Pancreas (tissue), 10 donors: ENCODE measurements around the gene NDUFB10. TPM values are rescaled to one million over a fixed set of nuclear protein-coding genes. Genes with fewer than 3 reads are reported as not detected.
A peak's percentile ranks its signal among the peaks of the same experiment; 100 is the strongest.
"Not testable (repeated sequence)": the region's sequence is repeated elsewhere in the genome, so short reads cannot be mapped to it uniquely, and the experiment has no call there.

Source experiments
- ATAC-seq, 4 donors: fragments of 200-7000 bp; cut with Tn5 transposase; one replicate each; pipeline versions ENCODE4 v1.8.0 to v1.9.1; 2020; ENCODE audit warnings: mild to moderate bottlenecking in 4 of 4, moderate library complexity in 4 of 4
- DNase-seq, 6 donors: peaks; one replicate each; pipeline ENCODE4 v3.0.0-alpha.2; 2020
- FAIRE-seq: peaks from 2 replicates; lab custom pipeline; 2012; peaks lifted over from hg19 to GRCh38; lab: Jason Lieb, UNC
- H3K27ac ChIP-seq, 4 donors: fragments of 200-600 bp; sonication (generic); 1 replicate in 3 of 4; 2 replicates in 1 of 4; pipeline versions ENCODE4 v1.5.0 to v1.8.0; 2020
- H3K27me3 ChIP-seq, 4 donors: fragments of 200-600 bp; one replicate each; pipeline ENCODE4 v1.8.0; 2021
- H3K36me3 ChIP-seq, 3 donors: fragments of 200-600 bp; sonication (generic) in 1 of 3; one replicate each; pipeline versions ENCODE4 v1.5.0 to v1.8.0; 2020 to 2021
- H3K4me1 ChIP-seq, 3 donors: fragments of 200-600 bp; one replicate each; pipeline ENCODE4 v1.8.0; 2021
- H3K4me3 ChIP-seq, 4 donors: fragments of 200-600 bp; sonication (generic) in 2 of 4; one replicate each; pipeline versions ENCODE4 v1.5.0 to v1.8.0; 2020 to 2021
- H3K9me3 ChIP-seq, 4 donors: fragments of 200-600 bp; one replicate each; pipeline ENCODE4 v1.8.0; 2021
- WGBS, 2 donors: extraction: QIAGEN DNeasy Blood & Tissue Kit; methylation state at CpG; one replicate each; pipeline ENCODE4 v1.1.7; 2013; 5-methylcytosine and 5-hydroxymethylcytosine counted together
- intact Hi-C, 3 donors: fragments of 100-400 bp; cut with DNase I; formaldehyde crosslinking; loops; one replicate each; pipeline versions ENCODE4 v1.11.1 to v1.14.2; 2022
- polyA plus RNA-seq, 2 donors: library from polyadenylated mRNA; stranded (reverse); fragments of 200-250 nt; gene quantifications; one replicate each; pipeline ENCODE4 v1.2.3, GENCODE V29; 2013
- total RNA-seq, 6 donors: library from RNA; stranded (reverse); fragmentation: NEBNext Ultra II Directional in 4 of 6; extraction: Animal tissue kit (Norgen Biotek cat#: 25700) in 4 of 6; gene quantifications; one replicate each; pipeline versions ENCODE4 v1.2.1 to v1.2.4, GENCODE V29; 2021 to 2023
- TF ChIP-seq, protein P1 (sequence below), 4 donors: fragments of 200-600 bp; sonication (generic) in 3 of 4; IDR thresholded peaks; one replicate each; pipeline versions ENCODE4 v1.5.0 to v1.8.0; 2021; ENCODE audit warnings: antibody characterized with exemption in 4 of 4
- donor health status: healthy with polysubstance abuse.
- donor health status: DM: no; HTN: no; CAD: no; lungs with moderate emphysema.
- donor health status: DM: no; HTN: no; CAD: no.
- donor health status: control.
- donor health status: control.
- donor health status: Bipolar disorder and iron deficiency.
- donor health status: DM: yes; HTN: yes; CAD: no.
- donor health status: DM: no; HTN: no; CAD: no.
- donor health status: DM: no; HTN: no; CAD: no.
- donor health status: DM: yes; HTN: yes; CAD: no.

NDUFB10 gene
- total and polyA plus RNA-seq, 8 donors = 54.0 to 108 (median 65.9) TPM

DNA sequence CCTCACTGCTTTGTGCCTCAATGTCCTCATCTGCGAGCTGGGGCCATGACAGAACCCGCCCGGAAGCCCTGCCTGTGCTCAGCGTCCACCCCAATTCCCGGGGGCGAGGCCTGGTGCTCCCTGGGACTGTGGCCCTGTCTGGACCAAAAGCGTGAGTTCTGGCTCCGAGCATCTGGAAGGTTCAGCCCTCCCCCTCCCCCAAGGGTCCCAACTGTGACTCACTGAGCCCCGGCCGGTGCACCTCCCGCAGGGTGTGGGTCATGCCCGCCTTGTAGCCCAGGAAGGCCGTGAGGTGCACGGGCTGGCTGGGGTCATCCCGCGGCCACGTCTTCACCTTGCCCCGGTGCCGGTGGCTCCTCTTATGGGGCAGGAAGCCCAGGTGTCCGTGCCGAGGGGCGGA is 5.6 kb upstream of the NDUFB10 start:
- WGBS, 2 donors = 80 to 95% methylated on average over 22 of the region's 22 CpGs
- TF ChIP-seq, protein P1, sequence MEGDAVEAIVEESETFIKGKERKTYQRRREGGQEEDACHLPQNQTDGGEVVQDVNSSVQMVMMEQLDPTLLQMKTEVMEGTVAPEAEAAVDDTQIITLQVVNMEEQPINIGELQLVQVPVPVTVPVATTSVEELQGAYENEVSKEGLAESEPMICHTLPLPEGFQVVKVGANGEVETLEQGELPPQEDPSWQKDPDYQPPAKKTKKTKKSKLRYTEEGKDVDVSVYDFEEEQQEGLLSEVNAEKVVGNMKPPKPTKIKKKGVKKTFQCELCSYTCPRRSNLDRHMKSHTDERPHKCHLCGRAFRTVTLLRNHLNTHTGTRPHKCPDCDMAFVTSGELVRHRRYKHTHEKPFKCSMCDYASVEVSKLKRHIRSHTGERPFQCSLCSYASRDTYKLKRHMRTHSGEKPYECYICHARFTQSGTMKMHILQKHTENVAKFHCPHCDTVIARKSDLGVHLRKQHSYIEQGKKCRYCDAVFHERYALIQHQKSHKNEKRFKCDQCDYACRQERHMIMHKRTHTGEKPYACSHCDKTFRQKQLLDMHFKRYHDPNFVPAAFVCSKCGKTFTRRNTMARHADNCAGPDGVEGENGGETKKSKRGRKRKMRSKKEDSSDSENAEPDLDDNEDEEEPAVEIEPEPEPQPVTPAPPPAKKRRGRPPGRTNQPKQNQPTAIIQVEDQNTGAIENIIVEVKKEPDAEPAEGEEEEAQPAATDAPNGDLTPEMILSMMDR (IDR thresholded peaks at IDR 0.05) = no peak
- DNase-seq (no peak), FAIRE-seq (no peak), ATAC-seq (peak in 3 of 4 donors; percentile 21 to 48 (median 38))
- no peaks in the 10 kb centered on the region for H3K27me3 ChIP-seq
- H3K4me1 ChIP-seq = peaks cover 0 to 8% (median 0%) of the 10 kb centered on the region in 3 donors
- H3K36me3 ChIP-seq = no peaks in the 10 kb centered on the region
- intact Hi-C loops = no loop called here
- no peaks in the 10 kb centered on the region for H3K9me3 ChIP-seq
- peak overlapping the region in 3 of 4 donors; percentile 16 to 57 (median 26) for H3K27ac ChIP-seq
- peak overlapping the region in 2 of 4 donors; percentile 17 to 49 for H3K4me3 ChIP-seq

DNA sequence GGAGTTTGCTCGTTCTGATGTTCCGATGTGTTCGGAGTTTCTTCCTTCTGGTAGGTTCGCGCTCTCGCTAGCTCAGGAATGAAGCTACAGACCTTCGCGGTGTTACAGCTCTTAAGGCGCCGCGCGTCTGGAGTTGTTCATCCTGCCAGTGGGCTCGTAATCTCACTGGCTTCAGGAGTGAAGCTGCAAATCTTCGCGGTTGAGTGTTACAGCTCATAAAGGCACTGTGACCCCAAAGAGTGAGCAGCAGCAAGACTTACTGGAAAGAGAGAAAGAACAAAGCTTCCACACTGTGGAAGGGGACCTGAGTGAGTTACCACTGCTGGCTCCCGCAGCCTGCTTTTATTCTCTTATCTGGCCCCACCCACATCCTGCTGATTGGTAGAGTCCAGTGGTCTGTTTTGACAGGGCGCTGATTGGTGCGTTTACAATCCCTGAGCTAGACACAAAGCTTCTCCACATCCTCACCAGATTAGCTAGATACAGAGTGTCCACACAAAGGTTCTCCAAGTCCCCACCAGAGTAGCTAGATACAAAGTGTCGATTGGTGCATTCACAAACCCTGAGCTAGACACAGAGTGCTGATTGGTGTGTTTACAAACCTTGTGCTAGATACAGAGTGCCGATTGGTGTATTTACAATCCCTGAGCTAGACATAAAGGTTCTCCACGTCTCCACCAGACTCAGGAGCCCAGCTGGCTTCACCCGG is 1.8 kb upstream of the NDUFB10 start:
- not testable (repeated sequence) for ATAC-seq, FAIRE-seq

DNA sequence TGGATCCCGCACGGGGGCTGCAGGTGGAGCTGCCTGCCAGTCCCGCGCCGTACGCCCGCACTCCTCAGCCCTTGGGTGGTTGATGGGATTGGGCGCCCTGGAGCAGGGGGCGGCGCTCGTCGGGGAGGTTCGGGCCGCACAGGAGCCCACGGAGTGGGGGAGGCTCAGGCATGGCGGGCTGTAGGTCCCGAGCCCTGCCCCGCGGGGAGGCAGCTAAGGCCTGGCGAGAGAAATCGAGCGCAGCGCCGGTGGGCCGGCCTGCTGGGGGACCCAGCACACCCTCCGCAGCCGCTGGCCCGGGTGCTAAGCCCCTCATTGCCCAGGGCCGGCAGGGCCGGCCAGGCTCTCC is 1.2 kb upstream of the NDUFB10 start:
- WGBS, 2 donors = 62 to 72% methylated on average over 23 to 30 of the region's 30 CpGs
- H3K27ac ChIP-seq, ATAC-seq, H3K4me3 ChIP-seq, FAIRE-seq, H3K27me3 ChIP-seq, intact Hi-C loops, H3K9me3 ChIP-seq: not testable (repeated sequence)
- peak in 3 of 6 donors; percentile 55 to 76 (median 64) for DNase-seq
- peaks cover 0 to 20% (median 12%) of the 10 kb centered on the region in 3 donors for H3K4me1 ChIP-seq
- peaks cover 0 to 20% (median 10%) of the 10 kb centered on the region in 3 donors for H3K36me3 ChIP-seq

More for the DNA sequence above, 1.8 kb upstream of the NDUFB10 start:
- H3K4me3 ChIP-seq, H3K27ac ChIP-seq, intact Hi-C loops, DNase-seq, H3K27me3 ChIP-seq, H3K9me3 ChIP-seq: not testable (repeated sequence)
- H3K4me1 ChIP-seq = peaks cover 0 to 17% (median 8%) of the 10 kb centered on the region in 3 donors
- H3K36me3 ChIP-seq = peaks cover 0 to 15% (median 10%) of the 10 kb centered on the region in 3 donors
- 83 to 86% methylated on average over 21 of the region's 22 CpGs for WGBS, 2 donors

DNA sequence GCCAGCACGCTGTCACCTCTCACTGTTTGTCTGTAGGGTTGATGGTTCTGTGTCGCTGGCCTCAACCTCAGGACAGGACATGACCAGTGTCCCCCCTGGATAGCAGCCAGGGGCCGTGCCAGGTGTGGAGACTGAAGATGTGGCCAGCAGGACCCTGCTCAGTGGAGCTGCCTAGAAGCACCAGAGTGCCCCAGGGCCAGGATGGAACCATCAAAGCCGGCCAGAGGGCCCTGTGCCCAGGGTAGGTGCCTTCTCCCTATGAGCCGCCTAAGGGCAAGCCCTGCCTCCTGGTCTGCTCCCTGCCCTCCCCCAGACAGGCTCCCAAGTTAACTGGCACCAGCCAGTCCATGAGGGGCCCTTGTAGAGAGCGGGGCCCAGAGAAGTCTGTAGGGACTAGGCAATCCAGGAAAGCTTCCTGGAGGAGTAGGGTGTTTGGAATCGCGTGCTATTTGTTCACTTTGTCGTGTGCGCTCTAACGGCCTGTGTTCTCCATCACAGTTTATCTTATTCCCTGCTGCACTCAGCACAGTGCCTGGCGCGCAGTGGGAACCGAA is 546 bp upstream of the NDUFB10 start:
- Histone ChIP-seq H3K4me3 (peak overlapping the region in 2 of 4 donors; percentile 72 to 84), H3K27ac (peak overlapping the region in 1 of 4 donors; percentile 79), H3K27me3 (no peaks in the 10 kb centered on the region), H3K36me3 (peaks cover 0 to 20% (median 10%) of the 10 kb centered on the region in 3 donors), H3K9me3 (no peaks in the 10 kb centered on the region), H3K4me1 (peaks cover 0 to 26% (median 17%) of the 10 kb centered on the region in 3 donors)
- 23 to 25% methylated on average over 14 of the region's 14 CpGs for WGBS, 2 donors
- DNase-seq = peak in 5 of 6 donors; percentile 28 to 82 (median 67)
- TF ChIP-seq, protein P1 (IDR thresholded peaks at IDR 0.05) = no peak
- ATAC-seq = peak in 1 of 4 donors; percentile 0
- intact Hi-C loops = no loop called here
- FAIRE-seq = no peak

DNA sequence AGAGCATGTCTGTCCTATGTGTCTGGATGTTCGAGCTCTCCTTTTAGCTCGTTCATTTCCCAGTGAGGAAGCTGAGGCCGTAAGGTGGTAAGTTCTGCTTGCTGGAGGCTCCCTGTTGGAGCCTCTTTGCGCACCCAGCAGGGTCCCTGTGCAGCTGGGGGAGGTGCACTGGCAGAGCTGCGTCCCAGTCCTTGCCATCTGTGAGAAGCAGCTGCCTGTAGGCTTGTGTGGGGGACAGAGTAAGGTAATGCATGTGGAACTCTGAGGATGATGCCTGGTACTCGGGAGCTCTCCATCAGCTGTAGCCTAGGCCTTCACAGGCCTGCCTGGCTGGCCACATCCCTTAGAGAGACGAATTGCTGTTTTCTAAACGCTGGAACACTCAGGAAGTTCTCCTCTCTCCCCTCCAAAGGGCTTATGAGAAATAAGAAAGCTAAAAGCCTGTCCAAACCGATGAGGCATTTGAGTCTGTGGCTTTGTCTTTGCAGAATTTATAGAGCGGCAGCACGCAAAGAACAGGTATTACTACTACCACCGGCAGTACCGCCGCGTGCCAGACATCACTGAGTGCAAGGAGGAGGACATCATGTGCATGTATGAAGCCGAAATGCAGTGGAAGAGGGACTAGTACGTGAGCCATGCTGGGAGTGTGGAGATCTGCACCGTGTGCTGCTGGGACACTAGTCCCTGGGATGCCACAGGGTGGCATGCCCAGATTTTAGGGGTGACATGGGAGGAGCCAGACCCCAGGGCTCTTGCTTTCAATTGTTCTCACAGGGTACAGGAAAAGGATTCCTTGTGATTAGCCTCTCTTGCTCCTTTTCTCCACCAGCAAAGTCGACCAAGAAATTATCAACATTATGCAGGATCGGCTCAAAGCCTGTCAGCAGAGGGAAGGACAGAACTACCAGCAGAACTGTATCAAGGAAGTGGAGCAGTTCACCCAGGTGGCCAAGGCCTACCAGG is 1.6 kb downstream of the NDUFB10 start:
- no peak for FAIRE-seq

More for the DNA sequence above, 1.6 kb downstream of the NDUFB10 start:
- H3K9me3 ChIP-seq = no peaks in the 10 kb centered on the region
- H3K4me3 ChIP-seq = peak overlapping the region in 3 of 4 donors; percentile 32 to 84 (median 72)
- H3K36me3 ChIP-seq = peaks cover 0 to 20% (median 10%) of the 10 kb centered on the region in 3 donors
- WGBS, 2 donors = 43 to 45% methylated on average over 20 of the region's 20 CpGs
- no peaks in the 10 kb centered on the region for H3K27me3 ChIP-seq
- TF ChIP-seq, protein P1 (IDR thresholded peaks at IDR 0.05) = no peak
- ATAC-seq (no peak), DNase-seq (peak in 2 of 6 donors; percentile 24 to 55)
- intact Hi-C loops = no loop called here
- no peak overlapping the region for H3K27ac ChIP-seq
- H3K4me1 ChIP-seq = peaks cover 0 to 23% (median 20%) of the 10 kb centered on the region in 3 donors
